Measurements from ENCODE around the gene ST6GAL2.

The ST6GAL2 gene

GRCh38 chr2:106863387-106863786 lies 22.6 kb downstream of the ST6GAL2 start:
- no peak for DNase-seq

GRCh38 chr2:106859498-106859897 lies 26.5 kb downstream of the ST6GAL2 start:
- no peak for DNase-seq

GRCh38 chr2:106858810-106859209 lies 27.2 kb downstream of the ST6GAL2 start:
- no peak for DNase-seq

GRCh38 chr2:106857882-106858478 lies 28.0 kb downstream of the ST6GAL2 start:
- DNase-seq: no peak

GRCh38 chr2:106853631-106854030 lies 32.3 kb downstream of the ST6GAL2 start:
- no peak for DNase-seq

GRCh38 chr2:106851881-106852501 lies 34.0 kb downstream of the ST6GAL2 start:
- no peak for DNase-seq

- DNase-seq: no peak
Measured at GRCh38 chr2:106851087-106851874, 34.7 kb downstream of the ST6GAL2 start.

GRCh38 chr2:106849253-106849652 lies 36.7 kb downstream of the ST6GAL2 start:
- no peak for DNase-seq

- no peak for DNase-seq
Measured at GRCh38 chr2:106847366-106847765, 38.6 kb downstream of the ST6GAL2 start.

GRCh38 chr2:106845716-106846115 lies 40.3 kb downstream of the ST6GAL2 start:
- no peak for DNase-seq

GRCh38 chr2:106843910-106844250 lies 42.1 kb downstream of the ST6GAL2 start:
- DNase-seq: no peak

GRCh38 chr2:106843001-106843909 lies 42.7 kb downstream of the ST6GAL2 start:
- DNase-seq: no peak

- no peak for DNase-seq
Measured at GRCh38 chr2:106841886-106842645, 43.9 kb downstream of the ST6GAL2 start.

- DNase-seq: no peak
Measured at GRCh38 chr2:106840818-106841217, 45.1 kb downstream of the ST6GAL2 start.

- DNase-seq: no peak
Measured at GRCh38 chr2:106839849-106840595, 45.9 kb downstream of the ST6GAL2 start.

- DNase-seq: no peak
Measured at GRCh38 chr2:106833256-106833655, 52.7 kb downstream of the ST6GAL2 start.

GRCh38 chr2:106831816-106832569 lies 54.0 kb downstream of the ST6GAL2 start:
- DNase-seq: no peak

GRCh38 chr2:106831241-106831640 lies 54.7 kb downstream of the ST6GAL2 start:
- DNase-seq: no peak

GRCh38 chr2:106830191-106830590 lies 55.8 kb downstream of the ST6GAL2 start:
- no peak for DNase-seq

GRCh38 chr2:106828119-106828518 lies 57.8 kb downstream of the ST6GAL2 start:
- no peak for DNase-seq

- DNase-seq: no peak
Measured at GRCh38 chr2:106827158-106827557, 58.8 kb downstream of the ST6GAL2 start.
